ENCODE results near the gene APBB2.

APBB2 gene

DNA sequence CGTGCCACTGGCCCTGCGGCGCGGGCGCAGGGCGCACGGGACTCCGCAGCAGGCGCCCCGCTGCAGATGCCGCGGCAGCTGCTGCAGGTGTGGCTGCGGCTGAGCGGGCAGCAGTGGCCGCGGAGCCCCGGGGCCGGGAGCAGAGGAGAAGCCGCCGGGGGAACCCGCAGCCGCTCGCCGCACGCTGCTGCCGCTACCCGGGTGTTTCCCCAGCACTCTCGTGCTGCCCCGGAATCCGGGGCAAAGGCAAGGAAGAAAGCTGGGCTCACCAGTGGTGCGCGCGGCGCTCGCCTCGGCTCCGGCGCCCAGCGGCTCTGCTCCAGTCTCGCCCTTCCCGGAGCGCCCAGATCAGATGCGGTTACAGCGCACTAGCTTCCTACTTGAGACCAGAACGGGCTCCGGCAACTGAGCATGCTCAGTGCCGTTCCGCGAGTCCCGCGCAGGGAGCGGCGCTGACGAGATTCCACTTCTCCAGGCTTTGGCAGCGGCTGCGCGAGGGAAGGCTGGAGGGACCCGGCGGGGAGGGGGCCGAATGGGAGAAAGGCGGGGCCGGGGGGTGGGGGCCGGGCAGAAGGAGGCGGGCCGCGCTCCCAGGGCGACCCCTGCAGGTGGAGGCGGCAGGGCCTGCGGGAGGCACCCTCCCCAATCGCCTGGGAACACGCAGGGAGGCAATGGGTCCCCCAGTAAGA lies at the start of gene APBB2:
Gene APBB2 (minus strand): TSS at position 407 of the 689 bp plus-strand sequence. CDS start 181,288 bp downstream, outside the sequence.
- DNase-seq (peak; percentile 65), ATAC-seq (peak; percentile 71)
- H3K27me3 Mint-ChIP-seq = peaks cover 57% of the 10 kb centered on the region
- peaks cover 26% of the 10 kb centered on the region for H3K4me1 Mint-ChIP-seq
- peak within 1 kb of the TSS; percentile 75 for H3K4me3 Mint-ChIP-seq
- no peaks in the 10 kb centered on the region for H3K9me3 Mint-ChIP-seq
- H3K36me3 Mint-ChIP-seq (ENCODE audit: low read depth) = no peaks in the 10 kb centered on the region
- H3K27ac Mint-ChIP-seq = no peak within 1 kb of the TSS

DNA sequence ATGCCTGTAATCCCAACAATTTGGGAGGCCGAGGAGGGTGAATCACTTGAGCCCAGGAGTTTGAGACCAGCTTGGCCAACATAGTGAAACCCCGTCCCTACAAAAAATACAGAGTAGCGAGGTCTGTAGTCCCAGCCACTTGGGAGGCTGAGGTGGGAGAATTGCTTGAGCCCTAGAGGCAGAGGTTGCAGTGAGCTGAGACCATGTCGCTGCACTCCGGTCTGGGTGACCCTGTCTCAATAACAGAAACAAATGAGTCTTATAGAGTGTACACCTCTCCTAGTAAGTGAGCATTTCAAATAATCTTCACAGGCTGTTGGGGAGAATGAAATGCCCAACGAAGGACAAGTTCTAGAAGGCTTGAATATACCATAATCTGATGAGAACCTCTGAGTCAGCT lies 47.9 kb upstream of the APBB2 start:
- DNase-seq = no peak
- Mint-ChIP-seq H3K9me3 (no peaks in the 10 kb centered on the region), H3K4me1 (peaks cover 7% of the 10 kb centered on the region), H3K27ac (no peak overlapping the region), H3K4me3 (no peak overlapping the region), H3K36me3 (ENCODE audit: low read depth) (no peaks in the 10 kb centered on the region), H3K27me3 (peaks cover 31% of the 10 kb centered on the region)
- ATAC-seq = no peak

DNA sequence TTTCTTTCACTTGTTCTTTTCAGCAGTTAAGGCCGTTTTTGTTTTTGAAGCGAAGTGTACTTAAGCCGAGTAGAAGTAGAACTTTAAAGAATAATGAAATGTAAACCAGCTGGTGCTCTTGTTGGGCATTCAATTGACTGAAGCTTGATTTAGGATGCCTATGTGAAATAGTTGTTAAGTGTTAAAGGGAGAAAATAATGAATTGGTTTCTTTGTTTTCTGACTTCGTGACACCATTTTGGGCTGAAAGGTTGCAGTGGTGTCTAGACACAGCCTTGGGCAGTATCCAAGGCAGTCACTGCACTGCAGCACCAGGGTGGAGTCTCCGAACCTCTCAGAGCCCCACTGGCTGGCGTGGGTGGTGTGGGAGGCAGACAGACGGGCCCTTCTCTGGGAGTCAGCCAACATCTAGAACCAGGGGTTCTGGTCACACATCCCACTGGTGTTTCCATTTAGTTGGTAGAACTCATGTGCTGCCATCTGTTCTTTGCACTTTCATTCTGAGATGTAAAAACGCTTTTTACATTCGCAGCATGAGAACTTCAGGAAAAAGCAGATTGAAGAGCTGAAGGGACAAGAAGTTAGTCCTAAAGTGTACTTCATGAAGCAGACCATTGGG lies 45.9 kb upstream of the APBB2 start:
- ATAC-seq (no peak), DNase-seq (no peak)
- peaks cover 46% of the 10 kb centered on the region for H3K27me3 Mint-ChIP-seq
- no peak overlapping the region for H3K27ac Mint-ChIP-seq
- H3K4me1 Mint-ChIP-seq = peaks cover 14% of the 10 kb centered on the region
- no peaks in the 10 kb centered on the region for H3K9me3 Mint-ChIP-seq
- no peak overlapping the region for H3K4me3 Mint-ChIP-seq
- no peaks in the 10 kb centered on the region for H3K36me3 Mint-ChIP-seq (ENCODE audit: low read depth)

DNA sequence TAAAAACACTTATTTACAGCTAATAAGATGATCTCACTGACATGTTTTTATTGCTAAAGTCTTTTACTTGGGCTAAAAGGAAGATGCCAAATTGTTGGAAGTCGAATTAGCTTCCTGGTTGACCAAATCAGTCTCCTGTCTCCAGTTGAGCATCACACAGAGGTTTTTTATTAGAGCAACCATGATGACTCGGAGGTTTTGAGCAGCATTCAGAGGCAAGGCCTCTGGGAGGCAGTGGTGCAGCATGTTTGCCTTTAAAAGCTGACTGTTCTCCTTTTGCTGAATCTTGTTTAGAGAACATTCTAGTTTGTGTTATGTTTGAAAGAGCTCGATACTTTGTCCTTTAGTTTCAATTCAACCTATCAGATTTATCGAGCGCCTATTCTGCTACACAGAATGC lies 44.4 kb upstream of the APBB2 start:
- H3K27ac Mint-ChIP-seq = no peak overlapping the region
- H3K4me3 Mint-ChIP-seq = no peak overlapping the region
- H3K36me3 Mint-ChIP-seq (ENCODE audit: low read depth) = no peaks in the 10 kb centered on the region
- H3K27me3 Mint-ChIP-seq = peaks cover 54% of the 10 kb centered on the region
- DNase-seq = no peak
- no peak for ATAC-seq
- H3K9me3 Mint-ChIP-seq = no peaks in the 10 kb centered on the region
- H3K4me1 Mint-ChIP-seq = peaks cover 14% of the 10 kb centered on the region

DNA sequence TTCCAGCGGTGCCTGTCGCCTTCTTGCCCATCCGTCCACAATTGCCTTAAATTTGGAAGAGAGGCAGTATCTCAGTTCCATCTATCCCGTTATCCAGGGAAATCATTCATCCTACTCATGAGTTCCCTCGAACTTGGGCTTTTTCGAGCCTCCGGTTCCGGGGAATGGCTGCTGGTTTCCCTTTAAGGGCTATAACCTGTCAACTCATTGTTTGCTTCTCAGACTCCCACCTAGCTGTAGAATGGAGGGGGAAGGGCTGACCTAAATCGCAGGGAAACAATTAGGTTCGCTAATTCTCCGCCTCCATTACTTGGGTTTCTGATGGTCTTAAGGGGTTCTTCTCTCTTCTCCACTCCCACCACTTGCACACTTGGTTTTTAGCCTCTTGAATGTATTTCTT lies 43.6 kb upstream of the APBB2 start:
- peak overlapping the region; percentile 46 for H3K27ac Mint-ChIP-seq
- peak overlapping the region; percentile 69 for H3K4me3 Mint-ChIP-seq

DNA sequence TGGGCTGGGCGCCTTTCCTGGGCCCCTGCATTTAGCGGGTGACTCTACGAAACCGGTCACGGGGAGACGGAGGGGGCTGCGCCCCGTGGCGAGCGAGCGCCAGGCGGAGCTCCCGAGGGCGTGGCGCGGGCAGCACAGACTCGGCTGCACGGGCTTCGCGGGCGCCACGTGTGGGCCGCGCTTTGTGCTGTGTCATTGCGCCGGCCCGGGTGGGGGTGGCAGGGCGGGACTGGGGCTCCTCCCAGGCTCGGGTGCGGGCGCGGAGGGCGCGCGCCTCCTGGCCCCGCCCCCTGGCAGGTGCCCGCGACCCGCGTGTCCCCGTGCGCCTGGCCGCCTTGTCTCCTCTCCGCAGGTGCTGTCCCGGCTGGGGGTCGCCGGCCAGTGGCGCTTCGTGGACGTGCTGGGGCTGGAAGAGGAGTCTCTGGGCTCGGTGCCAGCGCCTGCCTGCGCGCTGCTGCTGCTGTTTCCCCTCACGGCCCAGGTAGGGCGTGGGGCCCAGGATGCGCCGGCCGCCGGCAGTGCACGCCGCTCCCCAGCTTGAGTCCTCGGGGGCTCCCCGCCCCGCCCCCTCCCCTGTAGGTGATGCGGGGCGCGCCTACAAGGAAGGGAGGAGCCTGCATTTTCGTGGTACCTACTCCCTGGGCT lies 43.0 kb upstream of the APBB2 start:
- peak; percentile 31 for DNase-seq
- ATAC-seq = peak; percentile 68
- Mint-ChIP-seq H3K36me3 (ENCODE audit: low read depth) (no peaks in the 10 kb centered on the region), H3K4me1 (peaks cover 14% of the 10 kb centered on the region), H3K27ac (no peak overlapping the region), H3K9me3 (no peaks in the 10 kb centered on the region), H3K4me3 (peak overlapping the region; percentile 69), H3K27me3 (peaks cover 51% of the 10 kb centered on the region)

More for the DNA sequence above, 43.6 kb upstream of the APBB2 start:
- peaks cover 50% of the 10 kb centered on the region for H3K27me3 Mint-ChIP-seq
- ATAC-seq (no peak), DNase-seq (no peak)
- H3K9me3 Mint-ChIP-seq = no peaks in the 10 kb centered on the region
- H3K36me3 Mint-ChIP-seq (ENCODE audit: low read depth) = no peaks in the 10 kb centered on the region
- H3K4me1 Mint-ChIP-seq = peaks cover 14% of the 10 kb centered on the region

DNA sequence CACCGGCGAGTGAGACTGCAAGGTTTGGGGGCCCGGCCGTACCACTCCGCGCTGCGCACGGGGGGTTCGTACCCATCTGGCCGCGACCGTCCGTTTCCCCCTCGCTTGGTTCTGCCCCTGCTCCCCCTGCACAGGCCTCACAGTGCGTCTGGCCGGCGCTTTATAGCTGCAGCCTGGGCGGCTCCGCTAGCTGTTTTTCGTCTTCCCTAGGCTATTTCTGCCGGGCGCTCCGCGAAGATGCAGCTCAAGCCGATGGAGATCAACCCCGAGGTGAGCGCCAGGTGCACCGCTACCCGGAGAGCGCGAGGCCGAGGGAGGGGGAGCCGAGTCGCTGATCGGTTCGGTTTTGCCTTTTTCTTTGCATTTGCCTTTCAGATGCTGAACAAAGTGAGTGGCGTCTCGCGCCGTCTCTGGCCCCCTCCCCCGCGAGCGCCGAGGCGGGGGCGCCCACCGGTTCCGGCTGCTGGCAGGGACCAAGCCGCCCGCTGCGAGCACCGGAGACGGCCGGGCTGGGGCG lies 42.5 kb upstream of the APBB2 start, which contains the start of gene UCHL1:
Gene UCHL1 (plus strand): TSS at position 189 of the 517 bp plus-strand sequence. CDS start 49 bp downstream, at position 238.
- H3K4me3 Mint-ChIP-seq = peak within 1 kb of the TSS; percentile 69
- peaks cover 14% of the 10 kb centered on the region for H3K4me1 Mint-ChIP-seq
- H3K27me3 Mint-ChIP-seq = peaks cover 53% of the 10 kb centered on the region
- H3K27ac Mint-ChIP-seq = no peak within 1 kb of the TSS
- no peaks in the 10 kb centered on the region for H3K9me3 Mint-ChIP-seq
- no peaks in the 10 kb centered on the region for H3K36me3 Mint-ChIP-seq (ENCODE audit: low read depth)
- ATAC-seq (peak; percentile 34), DNase-seq (peak; percentile 10)

DNA sequence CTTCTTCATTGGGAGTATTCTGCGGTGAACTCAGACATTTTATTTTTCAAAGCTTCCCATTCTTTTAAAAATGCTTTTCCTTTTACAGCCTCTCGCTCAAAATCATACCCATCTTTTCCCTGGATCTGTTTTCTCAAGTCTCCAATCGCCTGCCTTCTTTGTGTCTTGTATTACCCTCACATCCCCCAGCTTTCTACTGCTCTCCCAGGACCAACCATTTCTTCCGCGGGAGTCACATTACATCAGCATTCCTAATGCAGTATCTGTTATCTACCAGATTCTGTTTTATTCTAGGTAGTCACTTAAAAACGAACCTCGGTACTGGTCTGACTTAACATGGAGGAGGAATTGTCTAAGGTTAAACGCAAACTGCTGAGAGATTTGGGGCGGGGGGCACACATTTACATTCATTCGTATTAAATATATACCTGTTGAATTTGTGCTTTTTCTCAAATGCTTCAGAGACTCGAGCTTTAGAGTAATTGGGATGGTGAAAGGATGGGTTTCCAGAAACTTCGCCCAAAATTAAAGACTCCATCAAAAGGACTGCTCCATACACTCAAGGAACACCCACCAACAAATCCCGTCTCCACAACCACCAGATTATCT lies 41.9 kb upstream of the APBB2 start:
- Mint-ChIP-seq H3K36me3 (ENCODE audit: low read depth) (no peaks in the 10 kb centered on the region), H3K27ac (no peak overlapping the region), H3K4me1 (peaks cover 14% of the 10 kb centered on the region), H3K27me3 (peaks cover 51% of the 10 kb centered on the region), H3K9me3 (no peaks in the 10 kb centered on the region), H3K4me3 (peak overlapping the region; percentile 14)
- DNase-seq = no peak
- no peak for ATAC-seq

DNA sequence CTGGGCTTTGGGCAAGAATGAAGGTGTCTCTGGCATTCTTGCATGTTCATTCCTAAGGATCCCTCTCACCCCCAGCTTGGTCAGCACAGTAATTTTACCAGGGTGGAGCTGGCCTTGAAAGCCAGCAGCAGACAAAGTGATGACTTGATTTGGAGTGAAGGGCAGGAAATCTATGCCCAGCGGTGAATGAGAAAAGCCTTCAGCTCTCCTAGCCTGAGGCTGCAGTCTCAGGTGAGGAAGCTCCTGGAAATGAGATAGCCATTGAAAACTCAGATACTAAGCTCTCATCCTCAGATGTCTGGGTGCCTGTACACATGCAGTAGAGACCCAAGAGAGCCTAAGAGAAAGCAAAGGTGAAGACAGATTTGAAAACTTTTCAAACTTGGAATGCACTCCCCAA lies 31.6 kb upstream of the APBB2 start:
- DNase-seq = no peak

DNA sequence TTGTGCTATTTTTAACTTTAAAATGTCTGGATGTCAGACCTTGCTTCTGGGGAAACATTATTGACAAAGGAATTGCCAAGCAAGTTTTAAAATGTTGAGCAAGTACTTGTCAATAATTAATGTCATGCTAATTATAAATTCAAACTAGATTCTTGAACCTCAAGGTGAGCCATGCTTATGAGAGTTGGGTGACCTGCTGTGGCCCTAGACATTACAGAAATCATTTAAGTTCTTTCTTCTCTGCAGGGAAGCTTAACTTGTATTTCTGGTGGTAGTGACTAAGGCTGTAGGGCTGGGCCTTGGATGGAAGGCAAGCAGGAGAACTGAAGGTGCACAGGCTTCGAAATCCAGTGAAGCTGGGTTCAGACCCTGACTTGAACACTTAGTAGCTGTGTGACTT lies 27.6 kb upstream of the APBB2 start:
- H3K4me1 Mint-ChIP-seq = no peaks in the 10 kb centered on the region

More for the DNA sequence above, 31.6 kb upstream of the APBB2 start:
- H3K4me3 Mint-ChIP-seq = no peak overlapping the region
- H3K36me3 Mint-ChIP-seq (ENCODE audit: low read depth) = no peaks in the 10 kb centered on the region
- H3K27me3 Mint-ChIP-seq = peaks cover 7% of the 10 kb centered on the region
- no peak for ATAC-seq
- H3K27ac Mint-ChIP-seq = no peak overlapping the region
- H3K4me1 Mint-ChIP-seq = no peaks in the 10 kb centered on the region
- peaks cover 3% of the 10 kb centered on the region for H3K9me3 Mint-ChIP-seq

DNA sequence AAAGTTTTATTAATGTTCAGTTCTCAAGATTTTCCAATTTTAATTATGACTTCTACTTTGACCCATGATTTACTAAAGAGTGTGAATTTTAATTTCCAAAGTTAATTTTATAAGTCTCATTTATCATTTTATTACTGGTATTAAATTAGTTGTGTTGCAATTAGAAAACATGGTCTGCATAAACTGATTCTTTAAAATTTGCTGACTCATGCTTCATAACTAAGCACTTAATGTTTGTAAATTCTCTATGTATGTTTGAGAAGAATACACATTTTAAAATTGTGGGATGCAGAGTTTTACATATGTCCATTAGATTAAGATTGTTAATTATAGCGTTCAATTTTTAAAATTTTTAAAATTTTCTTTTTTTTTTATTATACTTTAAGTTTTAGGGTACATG lies 22.2 kb upstream of the APBB2 start:
- DNase-seq (no peak), ATAC-seq (no peak)
- H3K4me1 Mint-ChIP-seq = no peaks in the 10 kb centered on the region
- no peak overlapping the region for H3K4me3 Mint-ChIP-seq
- peaks cover 4% of the 10 kb centered on the region for H3K27me3 Mint-ChIP-seq
- H3K27ac Mint-ChIP-seq = no peak overlapping the region
- no peaks in the 10 kb centered on the region for H3K36me3 Mint-ChIP-seq (ENCODE audit: low read depth)
- no peaks in the 10 kb centered on the region for H3K9me3 Mint-ChIP-seq

More for the DNA sequence above, 27.6 kb upstream of the APBB2 start:
- peaks cover 4% of the 10 kb centered on the region for H3K27me3 Mint-ChIP-seq
- DNase-seq (no peak), ATAC-seq (no peak)
- H3K9me3 Mint-ChIP-seq = no peaks in the 10 kb centered on the region
- no peak overlapping the region for H3K4me3 Mint-ChIP-seq
- no peaks in the 10 kb centered on the region for H3K36me3 Mint-ChIP-seq (ENCODE audit: low read depth)
- H3K27ac Mint-ChIP-seq = no peak overlapping the region

DNA sequence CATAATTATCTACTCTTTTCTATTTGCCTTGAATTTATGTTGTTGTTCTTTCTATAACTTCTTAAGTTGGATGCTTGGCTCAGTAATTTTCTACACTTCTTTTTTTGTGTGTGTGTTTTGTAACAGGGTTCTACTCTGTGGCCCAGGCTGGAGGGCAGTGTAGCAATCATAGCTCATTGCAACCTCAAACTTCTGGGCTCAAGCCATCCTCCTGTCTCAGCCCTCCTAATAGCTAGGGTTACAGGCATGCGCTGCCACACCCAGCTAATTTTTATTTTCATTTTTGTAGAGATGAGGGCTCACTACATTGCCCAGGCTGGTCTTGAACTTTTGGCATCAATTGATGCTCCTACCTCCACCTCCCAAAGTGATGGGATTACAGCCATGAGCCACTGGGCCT lies 21.7 kb upstream of the APBB2 start:
- Mint-ChIP-seq H3K27me3 (peaks cover 3% of the 10 kb centered on the region), H3K27ac (no peak overlapping the region), H3K4me1 (no peaks in the 10 kb centered on the region), H3K36me3 (ENCODE audit: low read depth) (no peaks in the 10 kb centered on the region), H3K9me3 (no peaks in the 10 kb centered on the region), H3K4me3 (no peak overlapping the region)
- DNase-seq (no peak), ATAC-seq (no peak)

DNA sequence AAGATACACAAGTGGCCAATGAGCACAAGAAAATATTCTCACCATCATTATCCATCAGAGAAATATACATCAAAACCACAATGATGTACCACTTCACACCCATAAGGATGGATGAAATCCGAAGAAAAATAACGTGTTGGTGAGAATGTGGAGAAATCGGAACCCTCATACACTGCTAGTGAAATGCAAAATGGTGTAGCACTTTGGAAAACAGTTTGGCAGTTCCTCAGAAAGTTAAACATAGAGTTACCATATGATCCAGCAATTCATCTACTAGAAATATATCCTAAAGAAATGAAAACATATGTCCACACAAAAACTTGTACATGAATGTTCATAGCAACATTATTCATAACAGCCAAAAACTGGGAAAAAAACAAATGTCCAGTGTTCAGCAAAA lies 18.5 kb upstream of the APBB2 start:
- no peak for DNase-seq
- no peak overlapping the region for H3K4me3 Mint-ChIP-seq
- no peak for ATAC-seq
- H3K9me3 Mint-ChIP-seq = no peaks in the 10 kb centered on the region
- peaks cover 9% of the 10 kb centered on the region for H3K27me3 Mint-ChIP-seq
- H3K36me3 Mint-ChIP-seq (ENCODE audit: low read depth) = no peaks in the 10 kb centered on the region
- H3K27ac Mint-ChIP-seq = no peak overlapping the region
- no peaks in the 10 kb centered on the region for H3K4me1 Mint-ChIP-seq

DNA sequence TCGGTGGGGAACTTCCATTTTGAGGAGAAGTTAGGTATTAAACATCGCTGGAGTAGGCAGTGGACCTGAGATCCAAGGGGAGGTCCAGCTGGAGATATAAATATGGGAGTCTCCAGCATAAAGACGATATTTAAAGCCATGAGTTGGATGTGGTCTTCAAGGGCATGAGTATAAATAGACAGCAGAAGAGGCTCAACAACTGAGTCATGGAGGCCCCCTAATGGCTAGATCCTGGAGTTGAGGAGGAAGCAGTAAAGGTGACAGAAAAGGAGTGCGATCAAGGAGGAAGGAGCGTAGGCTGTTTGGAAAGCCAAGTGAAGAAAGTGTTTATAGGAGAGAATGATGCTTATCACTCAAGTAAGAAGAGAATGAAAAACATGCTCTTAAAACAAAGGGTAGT lies 18.1 kb upstream of the APBB2 start:
- Mint-ChIP-seq H3K4me1 (no peaks in the 10 kb centered on the region), H3K36me3 (ENCODE audit: low read depth) (no peaks in the 10 kb centered on the region), H3K27ac (no peak overlapping the region), H3K9me3 (no peaks in the 10 kb centered on the region), H3K27me3 (peaks cover 9% of the 10 kb centered on the region), H3K4me3 (no peak overlapping the region)
- no peak for DNase-seq
- ATAC-seq = no peak

Measured in activated naive CD8-positive, alpha-beta T cell treated with anti-CD3 and anti-CD28 coated beads, Interleukin-2, amount 50 U/mL, for 24 hours (primary cell).